EH (cell line): ENCODE results near the gene TBX1.

Experiments used
- DNase-seq: peaks from one replicate; pipeline ENCODE4 v3.0.0-alpha.2; 2015; ENCODE audit warnings: low read depth

The TBX1 gene

GRCh38 chr22:19800306-19800705 is 39.7 kb downstream of the TBX1 start:
- no peak for DNase-seq

GRCh38 chr22:19800761-19801244 is 40.2 kb downstream of the TBX1 start:
- peak; percentile 61 for DNase-seq

GRCh38 chr22:19801340-19802000 is 40.9 kb downstream of the TBX1 start:
- peak; percentile 49 for DNase-seq

GRCh38 chr22:19802001-19802893 is 41.7 kb downstream of the TBX1 start:
- no peak for DNase-seq

GRCh38 chr22:19802894-19803735 is 42.5 kb downstream of the TBX1 start:
- no peak for DNase-seq

GRCh38 chr22:19803736-19804267 is 43.2 kb downstream of the TBX1 start:
- no peak for DNase-seq

GRCh38 chr22:19805821-19806212 is 45.2 kb downstream of the TBX1 start:
- DNase-seq = peak; percentile 67

- DNase-seq = peak; percentile 9
Measured at GRCh38 chr22:19806213-19807160, 45.9 kb downstream of the TBX1 start.

- no peak for DNase-seq
Measured at GRCh38 chr22:19807161-19807913, 46.8 kb downstream of the TBX1 start.

- DNase-seq = no peak
Measured at GRCh38 chr22:19807914-19808872, 47.6 kb downstream of the TBX1 start.

GRCh38 chr22:19808873-19809478 is 48.4 kb downstream of the TBX1 start:
- DNase-seq = no peak

GRCh38 chr22:19809741-19810140 is 49.2 kb downstream of the TBX1 start:
- no peak for DNase-seq

- peak; percentile 82 for DNase-seq
Measured at GRCh38 chr22:19810381-19811201, 50.0 kb downstream of the TBX1 start.

- DNase-seq = no peak
Measured at GRCh38 chr22:19811211-19811621, 50.6 kb downstream of the TBX1 start.

- no peak for DNase-seq
Measured at GRCh38 chr22:19811811-19812771, 51.5 kb downstream of the TBX1 start.

GRCh38 chr22:19812910-19813309 is 52.3 kb downstream of the TBX1 start:
- no peak for DNase-seq
